ENCODE measurements around the gene CMBL.

The CMBL gene

GRCh38 chr5:10304932-10305331, 2.8 kb downstream of the CMBL start:
- TF ChIP-seq SUZ12 (IDR thresholded peaks at IDR 0.05) (no peak), SP1 (IDR thresholded peaks at IDR 0.05) (no peak)
- POLR2A ChIA-PET, result interaction anchor here (2.0 kb wide), 1 partner anchor 48 kb away, joined by 13 read pairs; the partner anchor contains the start of gene MARCHF6
- CTCF ChIA-PET, result interaction anchor here (0.6 to 1.7 kb wide), 3 partner anchors 15 to 21 kb away, joined by 3 to 8 read pairs (median 3); no protein-coding TSS in a partner anchor
- DNase-seq (ENCODE audit: extremely low spot score), result no peak

- DNase-seq (ENCODE audit: extremely low spot score), result no peak
Measured at GRCh38 chr5:10303699-10304170, 4.0 kb downstream of the CMBL start.

GRCh38 chr5:10303201-10303600, 4.5 kb downstream of the CMBL start:
- POLR2A ChIA-PET, result interaction anchor here (1.5 kb wide), 1 partner anchor 50 kb away, joined by 5 read pairs; the partner anchor contains the start of gene MARCHF6
- no peak for DNase-seq (ENCODE audit: extremely low spot score)
- TF ChIP-seq FOXA1 (IDR thresholded peaks at IDR 0.05), result no peak
- no peak for TF ChIP-seq ZNF384 (IDR thresholded peaks at IDR 0.05)
- no peak for TF ChIP-seq HDGF (IDR thresholded peaks at IDR 0.05; ENCODE audit: borderline replicate concordance)
- CTCF ChIA-PET, result interaction anchor here (0.7 to 1.7 kb wide), 2 partner anchors 19 to 20 kb away, joined by 3 to 8 read pairs; no protein-coding TSS in a partner anchor

More at GRCh38 chr5:10303699-10304170, 4.0 kb downstream of the CMBL start:
- ChIA-PET POLR2A (interaction anchor here (2.0 kb wide), 1 partner anchor 49 kb away, joined by 13 read pairs; the partner anchor contains the start of gene MARCHF6), CTCF (interaction anchor here (0.6 to 1.7 kb wide), 2 partner anchors 20 to 57 kb away, joined by 3 to 8 read pairs; no protein-coding TSS in a partner anchor)
- TF ChIP-seq FOXA1 (IDR thresholded peaks at IDR 0.05) (no peak), PKNOX1 (IDR thresholded peaks at IDR 0.05) (no peak), BHLHE40 (IDR thresholded peaks at IDR 0.05; ENCODE audit: borderline replicate concordance) (no peak), FOXK2 (IDR thresholded peaks at IDR 0.05) (no peak), L3MBTL2 (conservative IDR thresholded peaks at IDR 0.05) (no peak), SP1 (IDR thresholded peaks at IDR 0.05) (no peak), HDGF (IDR thresholded peaks at IDR 0.05; ENCODE audit: borderline replicate concordance) (no peak), FOXM1 (IDR thresholded peaks at IDR 0.05; ENCODE audit: borderline replicate concordance) (no peak), ELF4 (IDR thresholded peaks at IDR 0.05) (no peak), ZNF384 (IDR thresholded peaks at IDR 0.05) (no peak), SUZ12 (IDR thresholded peaks at IDR 0.05) (no peak), ARNT (IDR thresholded peaks at IDR 0.05) (no peak), TARDBP (IDR thresholded peaks at IDR 0.05) (no peak)

- POLR2A ChIA-PET, result interaction anchor here (1.5 kb wide), 1 partner anchor 51 kb away, joined by 5 read pairs; the partner anchor contains the start of gene MARCHF6
Measured at GRCh38 chr5:10301842-10302610, 5.7 kb downstream of the CMBL start.

GRCh38 chr5:10301266-10301665, 6.4 kb downstream of the CMBL start:
- CTCF ChIA-PET, result no interaction called here
- POLR2A ChIA-PET, result no interaction called here
- DNase-seq (ENCODE audit: extremely low spot score), result no peak
- TF ChIP-seq HDGF (IDR thresholded peaks at IDR 0.05; ENCODE audit: borderline replicate concordance) (no peak), FOXM1 (IDR thresholded peaks at IDR 0.05; ENCODE audit: borderline replicate concordance) (no peak), ARNT (IDR thresholded peaks at IDR 0.05) (no peak), NFRKB (IDR thresholded peaks at IDR 0.05) (no peak), ELF4 (IDR thresholded peaks at IDR 0.05) (no peak), L3MBTL2 (conservative IDR thresholded peaks at IDR 0.05) (no peak), SUZ12 (IDR thresholded peaks at IDR 0.05) (no peak), BHLHE40 (IDR thresholded peaks at IDR 0.05; ENCODE audit: borderline replicate concordance) (no peak), FOXA1 (IDR thresholded peaks at IDR 0.05) (no peak), PKNOX1 (IDR thresholded peaks at IDR 0.05) (no peak), FOXK2 (IDR thresholded peaks at IDR 0.05) (no peak), ZNF384 (IDR thresholded peaks at IDR 0.05) (no peak), TARDBP (IDR thresholded peaks at IDR 0.05) (no peak), LEF1 (IDR thresholded peaks at IDR 0.05; ENCODE audit: borderline replicate concordance) (no peak), CTBP1 (IDR thresholded peaks at IDR 0.05; ENCODE audit: borderline replicate concordance) (no peak), SP1 (IDR thresholded peaks at IDR 0.05) (no peak)

More at GRCh38 chr5:10301842-10302610, 5.7 kb downstream of the CMBL start:
- CTCF ChIA-PET, result no interaction called here
- TF ChIP-seq FOXM1 (IDR thresholded peaks at IDR 0.05; ENCODE audit: borderline replicate concordance) (no peak), SUZ12 (IDR thresholded peaks at IDR 0.05) (no peak), LEF1 (IDR thresholded peaks at IDR 0.05; ENCODE audit: borderline replicate concordance) (no peak)
- no peak for DNase-seq (ENCODE audit: extremely low spot score)

GRCh38 chr5:10300246-10300645, 7.5 kb downstream of the CMBL start:
- POLR2A ChIA-PET, result no interaction called here
- TF ChIP-seq SP1 (IDR thresholded peaks at IDR 0.05) (no peak), SUZ12 (IDR thresholded peaks at IDR 0.05) (no peak), FOXM1 (IDR thresholded peaks at IDR 0.05; ENCODE audit: borderline replicate concordance) (no peak), ZNF384 (IDR thresholded peaks at IDR 0.05) (no peak)
- no peak for DNase-seq (ENCODE audit: extremely low spot score)
- CTCF ChIA-PET, result no interaction called here

- DNase-seq (ENCODE audit: extremely low spot score), result no peak
- no peak for TF ChIP-seq FOXK2 (IDR thresholded peaks at IDR 0.05)
- TF ChIP-seq LEF1 (IDR thresholded peaks at IDR 0.05; ENCODE audit: borderline replicate concordance), result no peak
- TF ChIP-seq HDGF (IDR thresholded peaks at IDR 0.05; ENCODE audit: borderline replicate concordance), result no peak
- TF ChIP-seq ZNF384 (IDR thresholded peaks at IDR 0.05), result no peak
- no peak for TF ChIP-seq PKNOX1 (IDR thresholded peaks at IDR 0.05)
- TF ChIP-seq CTBP1 (IDR thresholded peaks at IDR 0.05; ENCODE audit: borderline replicate concordance), result no peak
- TF ChIP-seq ELF4 (IDR thresholded peaks at IDR 0.05), result no peak
- ChIA-PET POLR2A (no interaction called here), CTCF (interaction anchor here (0.8 kb wide), 1 partner anchor 14 kb away, joined by 5 read pairs; no protein-coding TSS in a partner anchor)
Measured at GRCh38 chr5:10297646-10298204, 10.0 kb downstream of the CMBL start.

Data from HEK293T (cell line).